ENCODE data around the gene APC2.
"Not testable (repeated sequence)": the region's sequence is repeated elsewhere in the genome, so short reads cannot be mapped to it uniquely, and the experiment has no call there.

Gene APC2

GRCh38 chr19:1467215-1467489 is 17.2 kb downstream of the APC2 start:
- DNase-seq: no peak

- DNase-seq: no peak
These were observed 17.8 kb downstream of the APC2 start for GRCh38 chr19:1467490-1468273.

GRCh38 chr19:1468274-1468820 is 18.4 kb downstream of the APC2 start:
- no peak for DNase-seq

- no peak for DNase-seq
These were observed 18.9 kb downstream of the APC2 start for GRCh38 chr19:1468821-1469254.

GRCh38 chr19:1469255-1470054 is 19.5 kb downstream of the APC2 start:
- no peak for DNase-seq

GRCh38 chr19:1470055-1470304 is 20.1 kb downstream of the APC2 start:
- DNase-seq: no peak

- DNase-seq: no peak
These were observed 20.5 kb downstream of the APC2 start for GRCh38 chr19:1470305-1471009.

- DNase-seq: no peak
These were observed 21.1 kb downstream of the APC2 start for GRCh38 chr19:1471010-1471514.

- DNase-seq: peak; percentile 42
These were observed 21.7 kb downstream of the APC2 start for GRCh38 chr19:1471515-1472160.

- DNase-seq: no peak
These were observed 22.5 kb downstream of the APC2 start for GRCh38 chr19:1472231-1473084.

GRCh38 chr19:1473085-1473851 is 23.3 kb downstream of the APC2 start:
- peak; percentile 33 for DNase-seq

GRCh38 chr19:1474011-1474764 is 24.3 kb downstream of the APC2 start:
- no peak for DNase-seq

GRCh38 chr19:1474765-1475351 is 24.9 kb downstream of the APC2 start:
- no peak for DNase-seq

- no peak for DNase-seq
These were observed 26.0 kb downstream of the APC2 start for GRCh38 chr19:1475751-1476437.

GRCh38 chr19:1477056-1477455 is 27.1 kb downstream of the APC2 start:
- not testable (repeated sequence) for DNase-seq

- DNase-seq: peak; percentile 97
These were observed 29.2 kb downstream of the APC2 start, which contains the start of gene C19orf25 for GRCh38 chr19:1478934-1479707. TSS of gene C19orf25 (minus strand) at chr19:1479215. CDS start at chr19:1478903, 312 bp downstream.

- no peak for DNase-seq
These were observed 31.4 kb downstream of the APC2 start for GRCh38 chr19:1481224-1481892.

- no peak for DNase-seq
These were observed 32.0 kb downstream of the APC2 start for GRCh38 chr19:1481893-1482360.

Data from MV-4-11 (cell line).